Activated naive CD4-positive, alpha-beta T cell treated with anti-CD3 and anti-CD28 coated beads, Interleukin-2, amount 50 U/mL, for 24 hours (primary cell): ENCODE data around the gene ZNF426.
"Not testable (repeated sequence)": the region's sequence is repeated elsewhere in the genome, so short reads cannot be mapped to it uniquely, and the experiment has no call there.

Experiments used
- H3K27ac Mint-ChIP-seq: one replicate; pipeline ENCODE4 v1.8.0; 2021; ENCODE audit warnings: mild to moderate bottlenecking, mixed read lengths
- H3K27me3 Mint-ChIP-seq: one replicate; pipeline ENCODE4 v1.8.0; 2021; ENCODE audit warnings: mixed read lengths
- H3K36me3 Mint-ChIP-seq: one replicate; pipeline ENCODE4 v1.8.0; 2021; ENCODE audit warnings: mixed read lengths
- H3K4me1 Mint-ChIP-seq: one replicate; pipeline ENCODE4 v1.8.0; 2021; ENCODE audit warnings: mixed read lengths
- H3K4me3 Mint-ChIP-seq: one replicate; pipeline ENCODE4 v1.8.0; 2021; ENCODE audit warnings: mild to moderate bottlenecking, mixed read lengths
- H3K9me3 Mint-ChIP-seq: one replicate; pipeline ENCODE4 v1.8.0; 2021; ENCODE audit warnings: mixed read lengths

The ZNF426 gene

GRCh38 chr19:9538183-9539058 lies at the start of gene ZNF426:
TSS of gene ZNF426 (minus strand) at chr19:9538645. CDS start at chr19:9536232, 2,413 bp downstream.
- H3K9me3 Mint-ChIP-seq: peaks cover 20% of the 10 kb centered on the region
- H3K4me3 Mint-ChIP-seq: peak within 1 kb of the TSS; percentile 95
- no peaks in the 10 kb centered on the region for H3K27me3 Mint-ChIP-seq
- peaks cover 39% of the 10 kb centered on the region for H3K36me3 Mint-ChIP-seq
- H3K4me1 Mint-ChIP-seq: peaks cover 33% of the 10 kb centered on the region
- H3K27ac Mint-ChIP-seq: peak within 1 kb of the TSS; percentile 99

DNA sequence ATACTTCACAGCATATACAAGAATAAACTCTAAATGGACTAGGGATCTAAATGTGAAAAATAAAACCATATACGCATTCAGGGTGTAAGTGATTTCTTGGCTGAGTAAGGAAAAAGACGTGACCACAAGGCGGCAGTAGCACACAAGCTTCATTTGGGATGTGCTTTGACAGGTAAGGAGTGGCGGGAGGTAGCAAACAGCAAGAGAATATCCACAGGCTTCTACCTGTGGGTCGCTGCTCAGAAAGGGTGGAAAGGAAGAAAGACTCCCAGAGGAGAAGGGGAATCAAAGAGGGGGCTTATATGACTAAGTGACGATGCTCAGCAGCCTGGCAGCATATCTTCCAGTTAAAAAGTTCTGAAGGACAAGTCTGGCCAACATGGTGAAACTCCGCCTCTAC lies 48.3 kb upstream of the ZNF426 start:
- H3K4me1 Mint-ChIP-seq: peaks cover 11% of the 10 kb centered on the region
- H3K27me3 Mint-ChIP-seq: peaks cover 4% of the 10 kb centered on the region
- no peak overlapping the region for H3K4me3 Mint-ChIP-seq
- peaks cover 5% of the 10 kb centered on the region for H3K36me3 Mint-ChIP-seq
- peak overlapping the region; percentile 6 for H3K27ac Mint-ChIP-seq
- H3K9me3 Mint-ChIP-seq: no peaks in the 10 kb centered on the region

DNA sequence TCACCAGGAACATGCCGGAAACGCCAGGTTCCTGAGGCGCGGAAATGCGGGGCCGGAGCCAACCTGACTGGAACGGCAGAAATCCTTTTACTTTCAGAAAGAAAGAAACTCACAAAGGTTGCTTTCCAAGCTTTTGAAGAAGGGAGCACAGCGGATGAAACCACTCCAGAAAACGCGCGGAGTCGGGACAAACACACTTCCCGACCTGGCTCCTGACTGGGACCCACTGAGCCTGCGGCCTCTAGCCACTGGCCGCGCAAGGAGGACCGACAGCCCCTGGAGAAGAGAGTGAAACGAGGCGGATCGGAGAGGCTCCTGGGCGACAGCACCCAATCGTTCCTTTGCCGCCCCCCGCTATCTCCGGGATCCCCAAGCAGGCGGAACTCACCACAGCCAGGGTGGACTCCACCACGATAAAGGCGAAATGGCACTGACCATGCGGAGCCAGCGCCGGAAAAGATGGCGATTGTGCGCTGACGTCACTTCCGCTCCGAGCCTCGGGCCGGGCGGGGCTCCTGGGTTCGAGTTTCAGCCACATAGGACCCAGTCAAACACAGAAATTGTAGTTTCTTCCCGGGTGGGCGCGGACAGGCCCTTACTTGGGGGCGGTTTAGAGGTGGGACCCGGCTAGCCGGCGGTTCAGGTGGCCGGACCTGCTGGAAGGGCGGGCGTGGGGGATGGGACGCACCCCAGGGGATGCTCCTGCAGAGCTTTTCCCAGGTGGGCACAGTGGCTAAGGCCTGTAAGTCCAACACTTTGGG lies 45.8 kb upstream of the ZNF426 start, which contains the start of gene ZNF121:
ZNF121 (minus strand) TSS at position 432 of the 761 bp plus-strand sequence. CDS start 16,407 bp downstream, outside the sequence.
- peaks cover 27% of the 10 kb centered on the region for H3K4me1 Mint-ChIP-seq
- peaks cover 2% of the 10 kb centered on the region for H3K27me3 Mint-ChIP-seq
- peak within 1 kb of the TSS; percentile 98 for H3K27ac Mint-ChIP-seq
- peaks cover 25% of the 10 kb centered on the region for H3K36me3 Mint-ChIP-seq
- no peaks in the 10 kb centered on the region for H3K9me3 Mint-ChIP-seq
- H3K4me3 Mint-ChIP-seq: peak within 1 kb of the TSS; percentile 97

DNA sequence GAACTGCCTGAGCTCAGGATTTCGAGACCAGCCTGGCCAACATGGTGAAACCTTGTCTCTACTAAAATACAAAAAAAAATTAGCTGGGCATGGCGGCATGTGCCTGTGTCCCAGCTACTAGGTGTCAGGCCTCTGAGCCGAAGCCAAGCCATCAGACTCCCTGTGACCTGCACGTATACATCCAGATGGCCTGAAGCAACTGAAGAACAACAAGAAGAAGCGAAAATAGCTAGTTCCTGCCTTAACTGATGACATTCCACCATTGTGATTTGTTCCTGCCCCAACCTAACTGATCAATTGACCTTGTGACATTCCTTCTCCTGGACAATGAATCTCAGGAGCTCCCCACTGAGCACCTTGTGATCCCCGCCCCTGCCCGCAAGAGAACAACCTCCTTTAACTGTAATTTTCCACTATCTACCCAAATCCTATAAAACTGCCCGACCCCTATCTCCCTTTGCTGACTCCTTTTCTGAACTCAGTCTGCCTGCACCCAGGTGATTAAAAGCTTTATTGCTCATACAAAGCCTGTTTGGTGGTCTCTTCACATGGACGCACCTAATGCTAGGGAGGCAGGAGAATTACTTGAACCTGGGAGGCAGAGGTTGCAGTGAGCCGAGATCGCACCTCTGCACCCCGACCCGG lies 43.8 kb upstream of the ZNF426 start:
- peaks cover 37% of the 10 kb centered on the region for H3K4me1 Mint-ChIP-seq
- H3K27ac Mint-ChIP-seq: peak overlapping the region; percentile 15
- not testable (repeated sequence) for H3K27me3 Mint-ChIP-seq, H3K9me3 Mint-ChIP-seq
- peaks cover 38% of the 10 kb centered on the region for H3K36me3 Mint-ChIP-seq
- peak overlapping the region; percentile 82 for H3K4me3 Mint-ChIP-seq

DNA sequence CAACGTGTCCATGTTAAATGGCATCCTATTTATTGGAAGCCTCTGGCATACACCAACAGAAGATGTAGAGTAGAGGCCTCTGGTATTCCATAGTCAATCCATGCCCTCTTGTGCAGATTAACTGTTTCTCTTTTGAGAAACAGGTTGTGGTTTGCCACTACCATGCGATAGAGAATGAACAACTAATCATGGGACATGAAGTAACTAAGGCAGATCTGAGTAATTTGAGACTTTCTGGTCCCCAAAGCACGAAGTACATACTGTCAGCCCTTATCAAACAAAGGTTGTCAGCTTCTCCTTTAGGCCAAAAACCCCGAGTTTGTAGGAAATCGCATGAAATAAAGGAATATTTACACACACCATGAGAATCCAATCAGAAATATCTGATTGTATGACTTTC lies 42.3 kb upstream of the ZNF426 start:
- Mint-ChIP-seq H3K27ac (no peak overlapping the region), H3K9me3 (peaks cover 8% of the 10 kb centered on the region), H3K4me3 (peak overlapping the region; percentile 64), H3K4me1 (peaks cover 44% of the 10 kb centered on the region), H3K27me3 (no peaks in the 10 kb centered on the region), H3K36me3 (peaks cover 49% of the 10 kb centered on the region)

- Mint-ChIP-seq H3K36me3 (peaks cover 63% of the 10 kb centered on the region), H3K4me1 (peaks cover 13% of the 10 kb centered on the region), H3K27ac (no peak overlapping the region), H3K27me3 (no peaks in the 10 kb centered on the region), H3K9me3 (peaks cover 22% of the 10 kb centered on the region), H3K4me3 (no peak overlapping the region)
Measured at GRCh38 chr19:9570255-9570654, 31.8 kb upstream of the ZNF426 start.

DNA sequence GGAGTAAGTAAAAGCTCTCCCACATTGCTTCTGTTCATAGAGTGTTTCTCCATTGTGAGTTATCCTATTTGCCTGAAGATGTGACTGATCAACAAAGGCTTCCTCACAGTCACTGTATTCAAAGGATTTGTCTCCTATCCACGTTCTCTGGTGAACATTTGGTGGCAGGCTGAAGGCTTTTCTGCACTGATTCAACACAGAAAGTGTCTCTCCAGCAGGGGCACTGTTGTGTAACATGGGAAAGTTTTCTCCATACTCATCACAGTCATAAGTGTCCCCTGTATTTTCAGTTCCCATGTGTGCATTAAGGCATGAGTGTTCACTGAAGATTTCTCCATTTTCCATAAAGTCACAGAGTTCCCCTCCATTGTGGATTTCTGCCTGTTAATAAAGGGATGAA lies 28.3 kb upstream of the ZNF426 start:
- H3K27me3 Mint-ChIP-seq: no peaks in the 10 kb centered on the region
- peaks cover 18% of the 10 kb centered on the region for H3K9me3 Mint-ChIP-seq
- peaks cover 3% of the 10 kb centered on the region for H3K4me1 Mint-ChIP-seq
- peaks cover 61% of the 10 kb centered on the region for H3K36me3 Mint-ChIP-seq
- H3K4me3 Mint-ChIP-seq: no peak overlapping the region
- no peak overlapping the region for H3K27ac Mint-ChIP-seq

DNA sequence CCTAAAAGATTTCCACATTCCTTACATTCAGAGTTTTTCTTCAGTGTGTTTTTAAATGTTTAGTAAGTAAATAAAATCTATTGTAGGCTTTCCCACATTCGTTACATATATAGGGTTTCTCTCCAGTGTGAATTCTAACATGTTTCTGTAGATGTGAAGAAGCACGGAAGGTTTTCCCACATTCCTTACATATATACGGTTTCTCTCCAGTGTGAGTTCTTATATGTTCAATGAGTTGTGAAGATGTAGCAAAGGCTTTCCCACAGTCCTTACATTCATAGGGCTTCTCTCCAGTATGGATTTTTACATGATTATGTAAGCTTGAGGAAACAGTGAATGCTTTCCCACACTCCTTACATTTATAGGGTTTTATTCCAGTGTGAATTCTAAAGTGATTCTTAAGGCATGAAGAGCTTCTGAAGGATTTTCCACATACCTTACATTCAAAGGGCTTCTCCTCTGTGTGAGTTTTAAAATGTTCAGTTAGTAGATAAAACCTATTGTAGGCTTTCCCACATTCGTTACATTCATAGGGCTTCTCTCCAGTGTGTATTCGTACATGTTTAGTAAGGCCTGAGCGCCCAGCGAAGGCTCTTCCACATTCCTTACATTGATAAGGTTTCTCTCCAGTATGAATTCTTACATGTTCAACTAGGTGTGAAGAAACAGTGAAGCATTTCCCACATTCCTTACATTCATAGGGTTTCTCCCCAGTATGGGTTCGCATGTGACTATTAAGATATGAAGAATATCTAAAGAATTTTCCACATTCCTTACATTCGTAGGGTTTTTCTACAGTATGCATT lies 27.7 kb upstream of the ZNF426 start:
- Mint-ChIP-seq H3K27ac (peak overlapping the region; percentile 24), H3K4me3 (no peak overlapping the region), H3K27me3 (no peaks in the 10 kb centered on the region), H3K9me3 (peaks cover 18% of the 10 kb centered on the region), H3K4me1 (peaks cover 3% of the 10 kb centered on the region), H3K36me3 (peaks cover 62% of the 10 kb centered on the region)

GRCh38 chr19:9552536-9553274 lies 14.3 kb upstream of the ZNF426 start:
- Mint-ChIP-seq H3K36me3 (peaks cover 24% of the 10 kb centered on the region), H3K4me1 (no peaks in the 10 kb centered on the region), H3K27ac (no peak overlapping the region), H3K4me3 (no peak overlapping the region), H3K27me3 (no peaks in the 10 kb centered on the region), H3K9me3 (peaks cover 9% of the 10 kb centered on the region)

DNA sequence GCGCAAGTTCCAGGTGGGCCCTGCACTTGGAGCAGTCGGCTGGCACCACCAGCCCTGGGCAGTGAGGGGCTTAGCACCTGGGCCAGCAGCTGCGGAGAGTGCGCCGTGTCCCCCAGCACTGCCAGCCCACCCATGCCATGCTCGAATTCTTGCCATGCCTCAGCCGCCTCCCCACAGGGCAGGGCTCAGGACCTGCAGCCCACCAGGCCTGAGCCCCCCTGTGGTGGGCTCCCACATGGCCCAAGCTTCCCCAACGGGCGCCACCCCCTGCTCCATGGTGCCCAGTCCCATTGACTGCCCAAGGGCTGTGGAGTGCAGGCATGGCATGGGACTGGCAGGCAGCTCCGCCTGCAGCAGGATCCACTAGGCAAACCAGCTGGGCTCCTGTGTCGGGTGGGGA lies 9.4 kb upstream of the ZNF426 start:
- H3K4me1 Mint-ChIP-seq: no peaks in the 10 kb centered on the region
- H3K9me3 Mint-ChIP-seq: peaks cover 15% of the 10 kb centered on the region
- peaks cover 16% of the 10 kb centered on the region for H3K36me3 Mint-ChIP-seq
- no peaks in the 10 kb centered on the region for H3K27me3 Mint-ChIP-seq
- no peak overlapping the region for H3K4me3 Mint-ChIP-seq
- H3K27ac Mint-ChIP-seq: no peak overlapping the region

DNA sequence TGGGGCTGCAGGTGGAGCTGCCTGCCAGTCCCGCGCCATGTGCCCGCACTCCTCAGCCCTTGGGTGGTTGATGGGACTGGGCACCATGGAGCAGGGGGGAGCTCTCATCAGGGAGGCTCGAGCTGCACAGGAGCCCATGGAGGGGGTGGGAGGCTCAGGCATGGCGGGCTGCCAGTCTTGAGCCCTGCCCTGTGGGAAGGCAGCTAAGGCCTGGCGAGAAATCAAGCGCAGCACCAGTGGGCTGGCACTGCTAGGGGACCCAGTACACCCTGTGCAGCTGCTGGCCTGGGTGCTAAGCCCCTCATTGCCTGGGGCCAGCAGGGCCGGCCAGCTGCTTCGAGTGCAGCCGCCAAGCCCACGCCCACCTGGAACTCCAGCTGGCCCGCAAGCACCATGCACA lies 2.8 kb upstream of the ZNF426 start:
- not testable (repeated sequence) for H3K27ac Mint-ChIP-seq, H3K27me3 Mint-ChIP-seq, H3K4me3 Mint-ChIP-seq
- H3K36me3 Mint-ChIP-seq: peaks cover 13% of the 10 kb centered on the region
- H3K9me3 Mint-ChIP-seq: peaks cover 15% of the 10 kb centered on the region
- H3K4me1 Mint-ChIP-seq: peaks cover 29% of the 10 kb centered on the region

- not testable (repeated sequence) for H3K27me3 Mint-ChIP-seq
- peak overlapping the region; percentile 90 for H3K27ac Mint-ChIP-seq
- peaks cover 15% of the 10 kb centered on the region for H3K9me3 Mint-ChIP-seq
- peak overlapping the region; percentile 95 for H3K4me3 Mint-ChIP-seq
- peaks cover 25% of the 10 kb centered on the region for H3K36me3 Mint-ChIP-seq
- H3K4me1 Mint-ChIP-seq: peaks cover 33% of the 10 kb centered on the region
Measured at GRCh38 chr19:9539921-9540320, 1.5 kb upstream of the ZNF426 start.

- H3K27me3 Mint-ChIP-seq: not testable (repeated sequence)
- H3K9me3 Mint-ChIP-seq: peaks cover 15% of the 10 kb centered on the region
- H3K27ac Mint-ChIP-seq: peak overlapping the region; percentile 99
- H3K4me3 Mint-ChIP-seq: peak overlapping the region; percentile 95
- H3K4me1 Mint-ChIP-seq: peaks cover 33% of the 10 kb centered on the region
- H3K36me3 Mint-ChIP-seq: peaks cover 32% of the 10 kb centered on the region
Measured at GRCh38 chr19:9539201-9539600, 756 bp upstream of the ZNF426 start.

- H3K36me3 Mint-ChIP-seq: peaks cover 62% of the 10 kb centered on the region
- peak overlapping the region; percentile 26 for H3K4me3 Mint-ChIP-seq
- H3K27me3 Mint-ChIP-seq: no peaks in the 10 kb centered on the region
- H3K27ac Mint-ChIP-seq: no peak overlapping the region
- H3K4me1 Mint-ChIP-seq: peaks cover 33% of the 10 kb centered on the region
- peaks cover 28% of the 10 kb centered on the region for H3K9me3 Mint-ChIP-seq
Measured at GRCh38 chr19:9535934-9536333, 2.5 kb downstream of the ZNF426 start.
